ENCODE results near the gene CHAD.
"Not testable (repeated sequence)": the region's sequence is repeated elsewhere in the genome, so short reads cannot be mapped to it uniquely, and the experiment has no call there.

- TF ChIP-seq CTCF, POLR2A (IDR thresholded peaks at IDR 0.05): not testable (repeated sequence)
Observed at GRCh38 chr17:50419577-50419976, 49.1 kb downstream of the CHAD start.

All from tibial nerve (tissue), 3 donors.